HEK293 (cell line): ENCODE data around the gene TOMM6.
A peak's percentile ranks its signal among the peaks of the same experiment; 100 is the strongest.

Experiments
- BCL11A ChIP-seq: fragments of 450-650 bp; formaldehyde crosslinking; IDR thresholded peaks from 2 replicates; pipeline ENCODE4 v1.5.1; 2016; ENCODE audit warnings: low read depth, missing biosample characterization, missing genetic modification characterization
- GFI1B ChIP-seq: fragments of 450-650 bp; formaldehyde crosslinking; IDR thresholded peaks from 2 replicates; pipeline ENCODE4 v1.5.1; 2016; ENCODE audit warnings: missing biosample characterization, missing genetic modification characterization
- RBAK ChIP-seq: fragments of 450-650 bp; formaldehyde crosslinking; IDR thresholded peaks from 2 replicates; pipeline ENCODE4 v1.5.1; 2016; ENCODE audit warnings: missing biosample characterization, missing genetic modification characterization
- WT1 ChIP-seq: fragments of 450-650 bp; formaldehyde crosslinking; IDR thresholded peaks from 2 replicates; pipeline ENCODE4 v1.5.1; 2016; ENCODE audit warnings: missing biosample characterization, missing genetic modification characterization
- ZFHX2 ChIP-seq: fragments of 450-650 bp; formaldehyde crosslinking; conservative IDR thresholded peaks from 2 replicates; pipeline ENCODE4 v1.5.1; 2016; ENCODE audit warnings: missing biosample characterization, missing genetic modification characterization
- ZFP41 ChIP-seq: fragments of 450-650 bp; formaldehyde crosslinking; IDR thresholded peaks from 2 replicates; pipeline ENCODE4 v1.5.1; 2016; ENCODE audit warnings: missing biosample characterization, missing genetic modification characterization, borderline replicate concordance
- ZNF112 ChIP-seq: fragments of 450-650 bp; formaldehyde crosslinking; IDR thresholded peaks from 2 replicates; pipeline ENCODE4 v1.5.0; 2017; ENCODE audit warnings: missing biosample characterization, missing genetic modification characterization
- ZNF214 ChIP-seq: fragments of 450-650 bp; formaldehyde crosslinking; IDR thresholded peaks from 2 replicates; pipeline ENCODE4 v1.5.1; 2017; ENCODE audit warnings: missing biosample characterization, mild to moderate bottlenecking, missing genetic modification characterization, borderline replicate concordance
- ZNF341 ChIP-seq: fragments of 450-650 bp; formaldehyde crosslinking; IDR thresholded peaks from 2 replicates; pipeline ENCODE4; 2016; ENCODE audit warnings: low read depth, missing biosample characterization, missing genetic modification characterization
- ZNF391 ChIP-seq: fragments of 450-650 bp; formaldehyde crosslinking; IDR thresholded peaks from 2 replicates; pipeline ENCODE4 v1.5.1; 2016; ENCODE audit warnings: low read depth, missing biosample characterization, missing genetic modification characterization, borderline replicate concordance
- ZNF426 ChIP-seq: fragments of 450-650 bp; formaldehyde crosslinking; IDR thresholded peaks from 2 replicates; pipeline ENCODE4 v1.5.1; 2017; ENCODE audit warnings: missing biosample characterization, missing genetic modification characterization, mild to moderate bottlenecking, inconsistent platforms, moderate library complexity
- ZNF473 ChIP-seq: fragments of 450-650 bp; formaldehyde crosslinking; IDR thresholded peaks from 2 replicates; pipeline ENCODE4 v1.5.1; 2017; ENCODE audit warnings: missing biosample characterization, missing genetic modification characterization
- ZNF501 ChIP-seq: fragments of 450-650 bp; formaldehyde crosslinking; IDR thresholded peaks from 2 replicates; pipeline ENCODE4 v1.5.1; 2016; ENCODE audit warnings: missing biosample characterization, missing genetic modification characterization
- ZNF544 ChIP-seq: fragments of 450-650 bp; formaldehyde crosslinking; IDR thresholded peaks from 2 replicates; pipeline ENCODE4 v1.5.0; 2017; ENCODE audit warnings: missing biosample characterization, missing genetic modification characterization
- ZNF626 ChIP-seq: fragments of 450-650 bp; sonication (Bioruptor Pico); formaldehyde crosslinking; IDR thresholded peaks from 2 replicates; pipeline ENCODE4 v1.5.1; 2018; ENCODE audit warnings: missing biosample characterization, missing genetic modification characterization, inconsistent platforms
- ZNF629 ChIP-seq: fragments of 450-650 bp; formaldehyde crosslinking; IDR thresholded peaks from 2 replicates; pipeline ENCODE4 v1.5.1; 2017; ENCODE audit warnings: missing biosample characterization, missing genetic modification characterization
- ZNF677 ChIP-seq: fragments of 450-650 bp; IDR thresholded peaks from 2 replicates; pipeline ENCODE4 v1.5.0; 2018; ENCODE audit warnings: missing biosample characterization, mild to moderate bottlenecking, missing genetic modification characterization, moderate library complexity
- ZNF785 ChIP-seq: fragments of 450-650 bp; formaldehyde crosslinking; IDR thresholded peaks from 2 replicates; pipeline ENCODE4 v1.5.1; 2016; ENCODE audit warnings: missing biosample characterization, missing genetic modification characterization
- ZNF792 ChIP-seq: fragments of 450-650 bp; formaldehyde crosslinking; IDR thresholded peaks from 2 replicates; pipeline ENCODE4 v1.5.1; 2016; ENCODE audit warnings: missing biosample characterization, missing genetic modification characterization
- TF ChIP-seq, protein P1 (sequence below): fragments of 450-650 bp; formaldehyde crosslinking; IDR thresholded peaks from 2 replicates; pipeline ENCODE4 v1.5.1; 2016; ENCODE audit warnings: missing biosample characterization, missing genetic modification characterization
- TF ChIP-seq, protein P2 (sequence below): fragments of 450-650 bp; IDR thresholded peaks from 2 replicates; pipeline ENCODE4 v1.5.1; 2018; ENCODE audit warnings: missing biosample characterization, mild to moderate bottlenecking, missing genetic modification characterization
- TF ChIP-seq, protein P3 (sequence below): fragments of 450-650 bp; formaldehyde crosslinking; IDR thresholded peaks from 2 replicates; pipeline ENCODE4 v1.5.1; 2017; ENCODE audit warnings: missing biosample characterization, missing genetic modification characterization
- TF ChIP-seq, protein P4 (sequence below): fragments of 450-650 bp; formaldehyde crosslinking; IDR thresholded peaks from 2 replicates; pipeline ENCODE4 v1.5.1; 2016; ENCODE audit warnings: missing biosample characterization, missing genetic modification characterization
- TF ChIP-seq, protein P5 (sequence below): fragments of 450-650 bp; formaldehyde crosslinking; IDR thresholded peaks from 2 replicates; pipeline ENCODE4 v1.5.1; 2017; ENCODE audit warnings: missing biosample characterization, missing genetic modification characterization
- TF ChIP-seq, protein P6 (sequence below): fragments of 450-650 bp; formaldehyde crosslinking; IDR thresholded peaks from 2 replicates; pipeline ENCODE4 v1.5.1; 2016; ENCODE audit warnings: missing biosample characterization, missing genetic modification characterization

TOMM6 gene

DNA sequence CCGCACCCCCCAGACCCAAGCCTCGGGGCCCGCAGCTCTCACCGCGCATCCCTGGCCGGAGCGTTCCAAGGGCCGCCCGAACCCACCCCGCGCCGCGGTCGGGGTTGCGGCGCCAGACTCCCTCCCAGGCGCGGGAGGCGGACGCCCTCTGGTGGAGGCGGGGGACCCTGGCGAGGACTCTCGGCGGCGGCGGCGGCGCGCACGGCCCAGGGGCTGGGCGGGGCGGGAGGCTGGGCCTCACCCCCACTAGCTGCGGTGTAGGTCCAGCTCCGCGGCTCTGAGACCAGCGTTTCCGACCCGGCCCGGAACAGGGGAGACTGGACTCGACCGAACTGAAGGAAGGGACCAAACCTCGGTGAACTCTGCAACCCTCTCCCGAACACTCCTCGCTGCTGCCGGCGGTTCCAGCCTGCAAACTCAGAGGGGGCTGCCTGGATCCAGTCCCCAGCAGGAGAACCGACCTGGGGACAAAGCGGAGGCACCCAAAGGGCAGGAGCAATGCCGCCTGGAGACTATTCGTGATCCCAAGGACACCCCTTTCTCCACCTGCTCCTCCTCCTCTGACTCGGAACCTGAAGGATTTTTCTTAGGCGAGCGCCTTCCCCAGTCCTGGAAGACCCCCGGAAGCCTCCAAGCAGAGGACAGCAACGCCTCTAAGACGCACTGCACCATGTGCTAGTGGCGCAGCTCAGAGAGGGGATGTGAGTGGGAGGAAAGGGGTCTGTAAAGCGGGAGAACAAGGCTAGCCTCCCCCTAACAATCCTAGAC lies 859 bp upstream of the TOMM6 start (continued):
- TF ChIP-seq ZNF501 (tag by site-specific recombination), result no peak
- TF ChIP-seq BCL11A, result peak; percentile 23; the same call in 1 of the 2 replicates
- no peak for TF ChIP-seq RBAK
- no peak for TF ChIP-seq GFI1B
- 0 out of 2 replicates have a peak, but pooled peaks have one; percentile 16 for TF ChIP-seq ZNF391 (tag by site-specific recombination)
- no peak for TF ChIP-seq ZNF214 (tag by site-specific recombination)
- TF ChIP-seq ZNF473 (tag by site-specific recombination), result no peak
- TF ChIP-seq, protein P1, sequence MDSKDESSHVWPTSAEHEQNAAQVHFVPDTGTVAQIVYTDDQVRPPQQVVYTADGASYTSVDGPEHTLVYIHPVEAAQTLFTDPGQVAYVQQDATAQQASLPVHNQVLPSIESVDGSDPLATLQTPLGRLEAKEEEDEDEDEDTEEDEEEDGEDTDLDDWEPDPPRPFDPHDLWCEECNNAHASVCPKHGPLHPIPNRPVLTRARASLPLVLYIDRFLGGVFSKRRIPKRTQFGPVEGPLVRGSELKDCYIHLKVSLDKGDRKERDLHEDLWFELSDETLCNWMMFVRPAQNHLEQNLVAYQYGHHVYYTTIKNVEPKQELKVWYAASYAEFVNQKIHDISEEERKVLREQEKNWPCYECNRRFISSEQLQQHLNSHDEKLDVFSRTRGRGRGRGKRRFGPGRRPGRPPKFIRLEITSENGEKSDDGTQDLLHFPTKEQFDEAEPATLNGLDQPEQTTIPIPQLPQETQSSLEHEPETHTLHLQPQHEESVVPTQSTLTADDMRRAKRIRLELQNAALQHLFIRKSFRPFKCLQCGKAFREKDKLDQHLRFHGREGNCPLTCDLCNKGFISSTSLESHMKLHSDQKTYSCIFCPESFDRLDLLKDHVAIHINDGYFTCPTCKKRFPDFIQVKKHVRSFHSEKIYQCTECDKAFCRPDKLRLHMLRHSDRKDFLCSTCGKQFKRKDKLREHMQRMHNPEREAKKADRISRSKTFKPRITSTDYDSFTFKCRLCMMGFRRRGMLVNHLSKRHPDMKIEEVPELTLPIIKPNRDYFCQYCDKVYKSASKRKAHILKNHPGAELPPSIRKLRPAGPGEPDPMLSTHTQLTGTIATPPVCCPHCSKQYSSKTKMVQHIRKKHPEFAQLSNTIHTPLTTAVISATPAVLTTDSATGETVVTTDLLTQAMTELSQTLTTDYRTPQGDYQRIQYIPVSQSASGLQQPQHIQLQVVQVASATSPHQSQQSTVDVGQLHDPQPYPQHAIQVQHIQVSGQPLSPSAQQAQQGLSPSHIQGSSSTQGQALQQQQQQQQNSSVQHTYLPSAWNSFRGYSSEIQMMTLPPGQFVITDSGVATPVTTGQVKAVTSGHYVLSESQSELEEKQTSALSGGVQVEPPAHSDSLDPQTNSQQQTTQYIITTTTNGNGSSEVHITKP (tag by site-specific recombination), result peak; percentile 81
- no peak for TF ChIP-seq ZFP41
- no peak for TF ChIP-seq ZNF629 (tag by site-specific recombination)
- TF ChIP-seq, protein P2, sequence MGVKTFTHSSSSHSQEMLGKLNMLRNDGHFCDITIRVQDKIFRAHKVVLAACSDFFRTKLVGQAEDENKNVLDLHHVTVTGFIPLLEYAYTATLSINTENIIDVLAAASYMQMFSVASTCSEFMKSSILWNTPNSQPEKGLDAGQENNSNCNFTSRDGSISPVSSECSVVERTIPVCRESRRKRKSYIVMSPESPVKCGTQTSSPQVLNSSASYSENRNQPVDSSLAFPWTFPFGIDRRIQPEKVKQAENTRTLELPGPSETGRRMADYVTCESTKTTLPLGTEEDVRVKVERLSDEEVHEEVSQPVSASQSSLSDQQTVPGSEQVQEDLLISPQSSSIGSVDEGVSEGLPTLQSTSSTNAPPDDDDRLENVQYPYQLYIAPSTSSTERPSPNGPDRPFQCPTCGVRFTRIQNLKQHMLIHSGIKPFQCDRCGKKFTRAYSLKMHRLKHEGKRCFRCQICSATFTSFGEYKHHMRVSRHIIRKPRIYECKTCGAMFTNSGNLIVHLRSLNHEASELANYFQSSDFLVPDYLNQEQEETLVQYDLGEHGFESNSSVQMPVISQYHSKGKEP (tag by site-specific recombination), result peak; percentile 43; the same call in 1 of the 2 replicates
- TF ChIP-seq ZFHX2 (tag by site-specific recombination), result no peak; the same call in 1 of the 2 replicates
- TF ChIP-seq, protein P3, sequence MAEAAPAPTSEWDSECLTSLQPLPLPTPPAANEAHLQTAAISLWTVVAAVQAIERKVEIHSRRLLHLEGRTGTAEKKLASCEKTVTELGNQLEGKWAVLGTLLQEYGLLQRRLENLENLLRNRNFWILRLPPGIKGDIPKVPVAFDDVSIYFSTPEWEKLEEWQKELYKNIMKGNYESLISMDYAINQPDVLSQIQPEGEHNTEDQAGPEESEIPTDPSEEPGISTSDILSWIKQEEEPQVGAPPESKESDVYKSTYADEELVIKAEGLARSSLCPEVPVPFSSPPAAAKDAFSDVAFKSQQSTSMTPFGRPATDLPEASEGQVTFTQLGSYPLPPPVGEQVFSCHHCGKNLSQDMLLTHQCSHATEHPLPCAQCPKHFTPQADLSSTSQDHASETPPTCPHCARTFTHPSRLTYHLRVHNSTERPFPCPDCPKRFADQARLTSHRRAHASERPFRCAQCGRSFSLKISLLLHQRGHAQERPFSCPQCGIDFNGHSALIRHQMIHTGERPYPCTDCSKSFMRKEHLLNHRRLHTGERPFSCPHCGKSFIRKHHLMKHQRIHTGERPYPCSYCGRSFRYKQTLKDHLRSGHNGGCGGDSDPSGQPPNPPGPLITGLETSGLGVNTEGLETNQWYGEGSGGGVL, result peak; percentile 72
- no peak for TF ChIP-seq ZNF626
- no peak for TF ChIP-seq WT1
- TF ChIP-seq ZNF112 (tag by site-specific recombination), result no peak
- TF ChIP-seq ZNF785 (tag by site-specific recombination), result no peak
- TF ChIP-seq, protein P4, sequence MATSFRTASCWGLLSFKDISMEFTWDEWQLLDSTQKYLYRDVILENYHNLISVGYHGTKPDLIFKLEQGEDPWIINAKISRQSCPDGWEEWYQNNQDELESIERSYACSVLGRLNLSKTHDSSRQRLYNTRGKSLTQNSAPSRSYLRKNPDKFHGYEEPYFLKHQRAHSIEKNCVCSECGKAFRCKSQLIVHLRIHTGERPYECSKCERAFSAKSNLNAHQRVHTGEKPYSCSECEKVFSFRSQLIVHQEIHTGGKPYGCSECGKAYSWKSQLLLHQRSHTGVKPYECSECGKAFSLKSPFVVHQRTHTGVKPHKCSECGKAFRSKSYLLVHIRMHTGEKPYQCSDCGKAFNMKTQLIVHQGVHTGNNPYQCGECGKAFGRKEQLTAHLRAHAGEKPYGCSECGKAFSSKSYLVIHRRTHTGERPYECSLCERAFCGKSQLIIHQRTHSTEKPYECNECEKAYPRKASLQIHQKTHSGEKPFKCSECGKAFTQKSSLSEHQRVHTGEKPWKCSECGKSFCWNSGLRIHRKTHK (tag by site-specific recombination), result no peak
- TF ChIP-seq ZNF677 (tag by site-specific recombination), result 0 out of 2 replicates have a peak, but pooled peaks have one; percentile 17
- TF ChIP-seq, protein P5, sequence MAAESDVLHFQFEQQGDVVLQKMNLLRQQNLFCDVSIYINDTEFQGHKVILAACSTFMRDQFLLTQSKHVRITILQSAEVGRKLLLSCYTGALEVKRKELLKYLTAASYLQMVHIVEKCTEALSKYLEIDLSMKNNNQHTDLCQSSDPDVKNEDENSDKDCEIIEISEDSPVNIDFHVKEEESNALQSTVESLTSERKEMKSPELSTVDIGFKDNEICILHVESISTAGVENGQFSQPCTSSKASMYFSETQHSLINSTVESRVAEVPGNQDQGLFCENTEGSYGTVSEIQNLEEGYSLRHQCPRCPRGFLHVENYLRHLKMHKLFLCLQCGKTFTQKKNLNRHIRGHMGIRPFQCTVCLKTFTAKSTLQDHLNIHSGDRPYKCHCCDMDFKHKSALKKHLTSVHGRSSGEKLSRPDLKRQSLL, result no peak
- peak; percentile 65 for TF ChIP-seq ZNF341 (tag by site-specific recombination)
- TF ChIP-seq ZNF792, result no peak
- TF ChIP-seq ZNF426 (tag by site-specific recombination), result no peak
- TF ChIP-seq, protein P6, sequence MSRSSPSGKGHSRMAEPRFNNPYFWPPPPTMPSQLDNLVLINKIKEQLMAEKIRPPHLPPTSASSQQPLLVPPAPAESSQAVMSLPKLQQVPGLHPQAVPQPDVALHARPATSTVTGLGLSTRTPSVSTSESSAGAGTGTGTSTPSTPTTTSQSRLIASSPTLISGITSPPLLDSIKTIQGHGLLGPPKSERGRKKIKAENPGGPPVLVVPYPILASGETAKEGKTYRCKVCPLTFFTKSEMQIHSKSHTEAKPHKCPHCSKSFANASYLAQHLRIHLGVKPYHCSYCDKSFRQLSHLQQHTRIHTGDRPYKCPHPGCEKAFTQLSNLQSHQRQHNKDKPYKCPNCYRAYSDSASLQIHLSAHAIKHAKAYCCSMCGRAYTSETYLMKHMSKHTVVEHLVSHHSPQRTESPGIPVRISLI (tag by site-specific recombination), result no peak
- no peak for TF ChIP-seq ZNF544
